Neural progenitor cell (in vitro differentiated cells): ENCODE data around the gene QSOX1. TPM values are rescaled to one million over a fixed set of nuclear protein-coding genes. Genes with fewer than 3 reads are reported as not detected.

Source experiments
- DNase-seq: peaks from one replicate; pipeline ENCODE4 v3.0.0-alpha.2; 2016; ENCODE audit warnings: low spot score
- H2AFZ ChIP-seq: fragments of 200-600 bp; sonication (generic); replicated peaks from 2 replicates; pipeline ENCODE4 v1.6.1; 2016; ENCODE audit warnings: antibody characterized with exemption
- H3F3A ChIP-seq: fragments of 200-600 bp; sonication (generic); 2 replicates; pipeline ENCODE4 v1.6.1; 2016; ENCODE audit warnings: antibody characterized with exemption, low read depth
- H3K27ac ChIP-seq: fragments of 200-600 bp; sonication (generic); 2 replicates; pipeline ENCODE4 v1.5.1; 2016; ENCODE audit warnings: mild to moderate bottlenecking
- H3K27me3 ChIP-seq: fragments of 200-600 bp; sonication (generic); 2 replicates; pipeline ENCODE4 v1.6.1; 2016; ENCODE audit warnings: mild to moderate bottlenecking, moderate library complexity
- H3K36me3 ChIP-seq: fragments of 200-600 bp; sonication (generic); 2 replicates; pipeline ENCODE4 v1.5.1; 2016
- H3K4me1 ChIP-seq: fragments of 200-600 bp; sonication (generic); 2 replicates; pipeline ENCODE4 v1.6.1; 2016; ENCODE audit warnings: mixed run types
- H3K4me2 ChIP-seq: fragments of 200-600 bp; sonication (generic); 2 replicates; pipeline ENCODE4 v1.6.1; 2016
- H3K4me3 ChIP-seq: fragments of 200-600 bp; sonication (generic); 2 replicates; pipeline ENCODE4 v1.5.1; 2016
- H3K79me2 ChIP-seq: fragments of 200-600 bp; sonication (generic); 2 replicates; pipeline ENCODE4 v1.6.1; 2016; ENCODE audit warnings: low read depth
- H3K9ac ChIP-seq: fragments of 200-600 bp; sonication (generic); 2 replicates; pipeline ENCODE4 v1.6.1; 2016
- H3K9me3 ChIP-seq: fragments of 200-600 bp; sonication (generic); 2 replicates; pipeline ENCODE4 v1.5.1; 2016; ENCODE audit warnings: low read depth
- H4K20me1 ChIP-seq: fragments of 200-600 bp; sonication (generic); 2 replicates; pipeline ENCODE4 v1.6.1; 2016; ENCODE audit warnings: low read depth
- H3K27ac Mint-ChIP-seq: 3 replicates; pipeline ENCODE4 v1.8.0; 2021; ENCODE audit warnings: mixed read lengths
- H3K27me3 Mint-ChIP-seq: 2 replicates; pipeline ENCODE4 v1.8.0; 2022; ENCODE audit warnings: low read depth, mild to moderate bottlenecking, inconsistent platforms, moderate library complexity, mixed read lengths; ENCODE audit not compliant: insufficient read depth
- H3K36me3 Mint-ChIP-seq: 3 replicates; pipeline ENCODE4 v1.8.0; 2021; ENCODE audit warnings: mixed read lengths
- H3K4me1 Mint-ChIP-seq: 3 replicates; pipeline ENCODE4 v1.8.0; 2021; ENCODE audit warnings: mixed read lengths
- H3K4me3 Mint-ChIP-seq: 3 replicates; pipeline ENCODE4 v1.8.0; 2021; ENCODE audit warnings: mild to moderate bottlenecking, moderate library complexity, mixed read lengths
- H3K9me3 Mint-ChIP-seq: 3 replicates; pipeline ENCODE4 v1.8.0; 2020; ENCODE audit warnings: mixed read lengths
- EZH2 ChIP-seq: fragments of 200-600 bp; sonication (generic); IDR thresholded peaks from 2 replicates; pipeline ENCODE4 v1.6.1; 2017; ENCODE audit warnings: antibody characterized with exemption, mild to moderate bottlenecking, moderate library complexity
- EZH2phosphoT487 ChIP-seq: fragments of 200-600 bp; sonication (generic); IDR thresholded peaks from 2 replicates; pipeline ENCODE4 v1.6.1; 2017; ENCODE audit warnings: antibody characterized with exemption
- total RNA-seq: library from RNA; depleted of rRNA; stranded (reverse); fragments of >200 nt; gene quantifications from 2 replicates; pipeline ENCODE4 v1.2.3, GENCODE V29; 2015; ENCODE audit warnings: low replicate concordance
- TF ChIP-seq, protein P1 (sequence below): fragments of 200-600 bp; sonication (generic); IDR thresholded peaks from 2 replicates; pipeline ENCODE4 v1.5.1; 2017; ENCODE audit warnings: antibody characterized with exemption, mild to moderate bottlenecking

QSOX1 gene
- total RNA-seq, 1 donor from 2014 or later = 13.6 TPM

DNA sequence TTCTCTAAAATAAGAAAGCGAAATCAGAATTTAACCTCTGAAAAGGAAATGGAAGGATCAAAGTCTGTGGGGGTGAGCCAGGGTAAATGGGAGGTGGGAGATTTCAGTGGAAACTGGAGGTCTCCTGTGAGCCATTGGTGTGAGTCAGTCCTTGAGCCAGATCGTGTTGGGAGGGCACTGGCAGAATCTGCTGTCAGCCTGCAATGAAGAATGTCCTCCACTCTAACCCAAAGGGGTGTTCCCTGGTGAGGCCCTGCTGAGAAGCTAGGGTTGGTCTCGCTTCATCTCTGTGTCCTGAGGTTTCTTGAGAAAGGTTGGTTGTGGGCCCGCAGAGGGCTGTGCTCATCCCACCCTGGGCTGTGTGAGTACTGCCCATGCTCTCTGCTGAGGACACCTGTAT, 2.4 kb downstream of the QSOX1 start:
- H3K4me1 ChIP-seq = peaks cover 9% of the 10 kb centered on the region
- peaks cover 36% of the 10 kb centered on the region for H3K27me3 ChIP-seq
- peaks cover 17% of the 10 kb centered on the region for H3K27me3 Mint-ChIP-seq
- no peaks in the 10 kb centered on the region for H3K9me3 ChIP-seq
- no peaks in the 10 kb centered on the region for H3K9me3 Mint-ChIP-seq
- peaks cover 12% of the 10 kb centered on the region for H3K4me1 Mint-ChIP-seq
- no peak for DNase-seq
- peaks cover 6% of the 10 kb centered on the region for H4K20me1 ChIP-seq
- peaks cover 2% of the 10 kb centered on the region for H3K36me3 Mint-ChIP-seq
- no peaks in the 10 kb centered on the region for H3K36me3 ChIP-seq
- H3K4me2 ChIP-seq = no peak overlapping the region
- H3K27ac Mint-ChIP-seq = no peak overlapping the region
- no peak for TF ChIP-seq EZH2
- no peak overlapping the region for H3K9ac ChIP-seq
- no peak overlapping the region for H3K27ac ChIP-seq
- no peaks in the 10 kb centered on the region for H3F3A ChIP-seq
- H3K79me2 ChIP-seq = peaks cover 26% of the 10 kb centered on the region
- no peak overlapping the region for H3K4me3 ChIP-seq
- H2AFZ ChIP-seq = no peak overlapping the region
- H3K4me3 Mint-ChIP-seq = no peak overlapping the region

DNA sequence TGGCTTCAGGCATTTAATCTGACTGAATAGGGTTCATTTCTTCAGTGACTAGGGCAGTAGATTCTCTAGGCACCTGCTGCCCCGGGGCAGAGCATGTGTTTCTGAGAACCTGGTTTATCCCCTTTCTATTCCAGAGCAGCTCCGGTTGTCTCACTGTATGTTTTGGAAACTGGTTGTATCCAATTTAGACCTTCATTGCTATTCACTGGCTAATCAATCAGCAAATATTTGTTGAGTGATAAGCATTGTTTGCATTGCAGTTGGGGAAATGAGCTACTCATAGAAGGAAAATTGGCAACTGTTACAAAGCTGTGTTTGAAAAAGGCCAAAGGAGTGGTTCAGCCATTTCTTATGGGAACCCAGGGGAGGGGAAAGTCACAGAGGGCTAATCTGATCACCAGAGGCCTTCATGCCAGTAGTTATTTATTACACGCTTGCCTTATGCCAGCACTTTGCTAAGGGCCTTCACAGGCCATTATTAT, 2.9 kb downstream of the QSOX1 start:
- Histone ChIP-seq H4K20me1 (peaks cover 6% of the 10 kb centered on the region), H3K4me1 (peaks cover 9% of the 10 kb centered on the region), H3F3A (no peaks in the 10 kb centered on the region), H3K9ac (no peak overlapping the region), H2AFZ (no peak overlapping the region), H3K36me3 (no peaks in the 10 kb centered on the region), H3K27me3 (peaks cover 31% of the 10 kb centered on the region), H3K79me2 (peaks cover 26% of the 10 kb centered on the region), H3K4me3 (no peak overlapping the region), H3K4me2 (no peak overlapping the region), H3K27ac (no peak overlapping the region), H3K9me3 (no peaks in the 10 kb centered on the region)
- H3K4me3 Mint-ChIP-seq = no peak overlapping the region
- H3K36me3 Mint-ChIP-seq = peaks cover 2% of the 10 kb centered on the region
- H3K27ac Mint-ChIP-seq = no peak overlapping the region
- peaks cover 14% of the 10 kb centered on the region for H3K27me3 Mint-ChIP-seq
- TF ChIP-seq, protein P1, sequence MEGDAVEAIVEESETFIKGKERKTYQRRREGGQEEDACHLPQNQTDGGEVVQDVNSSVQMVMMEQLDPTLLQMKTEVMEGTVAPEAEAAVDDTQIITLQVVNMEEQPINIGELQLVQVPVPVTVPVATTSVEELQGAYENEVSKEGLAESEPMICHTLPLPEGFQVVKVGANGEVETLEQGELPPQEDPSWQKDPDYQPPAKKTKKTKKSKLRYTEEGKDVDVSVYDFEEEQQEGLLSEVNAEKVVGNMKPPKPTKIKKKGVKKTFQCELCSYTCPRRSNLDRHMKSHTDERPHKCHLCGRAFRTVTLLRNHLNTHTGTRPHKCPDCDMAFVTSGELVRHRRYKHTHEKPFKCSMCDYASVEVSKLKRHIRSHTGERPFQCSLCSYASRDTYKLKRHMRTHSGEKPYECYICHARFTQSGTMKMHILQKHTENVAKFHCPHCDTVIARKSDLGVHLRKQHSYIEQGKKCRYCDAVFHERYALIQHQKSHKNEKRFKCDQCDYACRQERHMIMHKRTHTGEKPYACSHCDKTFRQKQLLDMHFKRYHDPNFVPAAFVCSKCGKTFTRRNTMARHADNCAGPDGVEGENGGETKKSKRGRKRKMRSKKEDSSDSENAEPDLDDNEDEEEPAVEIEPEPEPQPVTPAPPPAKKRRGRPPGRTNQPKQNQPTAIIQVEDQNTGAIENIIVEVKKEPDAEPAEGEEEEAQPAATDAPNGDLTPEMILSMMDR = no peak
- TF ChIP-seq EZH2 = no peak
- TF ChIP-seq EZH2phosphoT487 = no peak
- no peaks in the 10 kb centered on the region for H3K9me3 Mint-ChIP-seq
- H3K4me1 Mint-ChIP-seq = peaks cover 12% of the 10 kb centered on the region
- DNase-seq = no peak

DNA sequence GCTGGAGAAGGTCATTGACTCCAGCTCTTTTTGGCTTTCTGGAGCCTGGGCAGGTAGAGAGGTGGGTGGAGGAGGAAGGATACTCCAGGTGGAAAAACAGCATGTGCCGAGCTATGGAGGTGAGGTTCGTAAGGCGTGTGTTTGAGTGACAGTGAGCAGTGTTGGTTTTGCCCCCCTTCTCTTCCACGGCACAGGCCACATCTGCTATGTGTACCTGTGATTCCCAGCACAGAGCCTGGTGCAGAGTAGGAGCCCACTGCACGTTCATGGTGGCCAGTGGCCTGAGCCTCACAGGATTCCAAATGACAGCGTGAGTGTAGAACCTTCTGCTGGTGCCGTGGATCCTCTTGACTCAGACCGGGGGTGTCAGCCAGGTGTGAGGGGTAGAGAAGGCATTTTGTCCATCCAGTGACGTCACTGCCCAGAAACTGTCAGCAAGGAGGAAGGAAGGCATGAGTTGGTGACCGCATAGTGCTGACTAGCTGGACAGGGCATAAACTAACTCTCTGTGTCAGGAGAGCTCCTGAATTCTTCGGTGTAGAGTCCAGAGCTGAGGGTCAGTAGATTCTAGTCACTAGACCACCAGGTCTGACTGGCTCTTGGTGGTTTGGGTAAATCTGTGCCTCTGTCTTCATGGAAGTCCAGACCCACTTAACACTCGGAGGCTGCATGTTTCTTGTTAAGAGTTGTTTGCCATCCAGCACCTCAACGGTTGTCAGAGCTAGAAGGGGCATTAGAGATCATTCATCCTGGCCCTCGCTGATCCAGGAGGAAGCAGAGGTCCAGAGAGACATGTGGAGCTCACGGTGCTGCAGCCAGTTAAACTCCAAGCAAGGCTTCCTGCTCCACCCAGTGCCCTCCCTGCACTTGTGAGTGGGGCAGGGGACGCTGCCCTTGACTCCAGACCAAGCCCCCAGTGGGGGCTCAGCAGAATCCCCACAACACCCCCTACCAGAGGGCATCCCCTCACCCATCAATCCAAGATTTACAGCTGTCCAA, 3.8 kb downstream of the QSOX1 start:
- no peak overlapping the region for H3K27ac ChIP-seq
- peaks cover 26% of the 10 kb centered on the region for H3K79me2 ChIP-seq
- Mint-ChIP-seq H3K9me3 (no peaks in the 10 kb centered on the region), H3K4me1 (peaks cover 12% of the 10 kb centered on the region), H3K27me3 (peaks cover 10% of the 10 kb centered on the region), H3K4me3 (no peak overlapping the region), H3K27ac (peak overlapping the region; percentile 26), H3K36me3 (peaks cover 2% of the 10 kb centered on the region)
- DNase-seq = no peak
- H3F3A ChIP-seq = no peaks in the 10 kb centered on the region
- peaks cover 6% of the 10 kb centered on the region for H4K20me1 ChIP-seq
- no peaks in the 10 kb centered on the region for H3K9me3 ChIP-seq
- H3K27me3 ChIP-seq = peaks cover 23% of the 10 kb centered on the region
- TF ChIP-seq EZH2 (no peak), EZH2phosphoT487 (no peak)
- TF ChIP-seq, protein P1 = no peak
- H3K36me3 ChIP-seq = no peaks in the 10 kb centered on the region
- H3K9ac ChIP-seq = no peak overlapping the region
- no peak overlapping the region for H3K4me2 ChIP-seq
- peaks cover 9% of the 10 kb centered on the region for H3K4me1 ChIP-seq
- no peak overlapping the region for H3K4me3 ChIP-seq
- no peak overlapping the region for H2AFZ ChIP-seq

DNA sequence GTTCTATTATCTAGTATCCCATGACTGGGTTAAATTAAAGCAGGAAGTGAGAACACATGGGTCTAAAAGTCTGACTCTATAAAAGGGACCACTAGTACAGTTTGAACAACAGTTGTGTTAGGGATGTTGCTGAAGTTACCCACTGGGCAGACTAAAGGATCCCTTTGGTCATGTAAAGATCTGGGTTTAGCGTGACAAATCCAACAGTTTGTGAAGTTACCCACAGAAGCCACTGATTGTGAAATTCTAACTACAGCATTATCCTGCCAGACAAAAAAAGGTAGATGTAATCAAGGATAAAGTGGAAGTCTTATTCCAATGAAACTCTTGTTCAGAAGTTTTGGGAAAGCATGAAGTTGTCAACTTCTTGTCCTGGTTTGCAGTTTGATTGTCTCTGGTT, 5.7 kb downstream of the QSOX1 start:
- DNase-seq = no peak
- Histone ChIP-seq H3K4me1 (peaks cover 9% of the 10 kb centered on the region), H3K4me3 (no peak overlapping the region), H3K79me2 (peaks cover 24% of the 10 kb centered on the region), H3K27ac (no peak overlapping the region), H3K9me3 (no peaks in the 10 kb centered on the region), H3F3A (no peaks in the 10 kb centered on the region), H3K36me3 (no peaks in the 10 kb centered on the region), H4K20me1 (peaks cover 6% of the 10 kb centered on the region), H3K27me3 (peaks cover 16% of the 10 kb centered on the region), H3K9ac (no peak overlapping the region), H3K4me2 (no peak overlapping the region), H2AFZ (no peak overlapping the region)
- H3K9me3 Mint-ChIP-seq = no peaks in the 10 kb centered on the region
- no peak overlapping the region for H3K4me3 Mint-ChIP-seq
- H3K27me3 Mint-ChIP-seq = peaks cover 11% of the 10 kb centered on the region
- peaks cover 5% of the 10 kb centered on the region for H3K4me1 Mint-ChIP-seq
- TF ChIP-seq EZH2phosphoT487 (no peak), EZH2 (no peak)
- TF ChIP-seq, protein P1 = no peak
- no peak overlapping the region for H3K27ac Mint-ChIP-seq
- H3K36me3 Mint-ChIP-seq = peaks cover 2% of the 10 kb centered on the region
